ENCODE results near the gene ADAMTSL1. TPM values are rescaled to one million over a fixed set of nuclear protein-coding genes. Genes with fewer than 3 reads are reported as not detected.

The ADAMTSL1 gene
- total RNA-seq, 1 experiment from 2014 or later = not detected

DNA sequence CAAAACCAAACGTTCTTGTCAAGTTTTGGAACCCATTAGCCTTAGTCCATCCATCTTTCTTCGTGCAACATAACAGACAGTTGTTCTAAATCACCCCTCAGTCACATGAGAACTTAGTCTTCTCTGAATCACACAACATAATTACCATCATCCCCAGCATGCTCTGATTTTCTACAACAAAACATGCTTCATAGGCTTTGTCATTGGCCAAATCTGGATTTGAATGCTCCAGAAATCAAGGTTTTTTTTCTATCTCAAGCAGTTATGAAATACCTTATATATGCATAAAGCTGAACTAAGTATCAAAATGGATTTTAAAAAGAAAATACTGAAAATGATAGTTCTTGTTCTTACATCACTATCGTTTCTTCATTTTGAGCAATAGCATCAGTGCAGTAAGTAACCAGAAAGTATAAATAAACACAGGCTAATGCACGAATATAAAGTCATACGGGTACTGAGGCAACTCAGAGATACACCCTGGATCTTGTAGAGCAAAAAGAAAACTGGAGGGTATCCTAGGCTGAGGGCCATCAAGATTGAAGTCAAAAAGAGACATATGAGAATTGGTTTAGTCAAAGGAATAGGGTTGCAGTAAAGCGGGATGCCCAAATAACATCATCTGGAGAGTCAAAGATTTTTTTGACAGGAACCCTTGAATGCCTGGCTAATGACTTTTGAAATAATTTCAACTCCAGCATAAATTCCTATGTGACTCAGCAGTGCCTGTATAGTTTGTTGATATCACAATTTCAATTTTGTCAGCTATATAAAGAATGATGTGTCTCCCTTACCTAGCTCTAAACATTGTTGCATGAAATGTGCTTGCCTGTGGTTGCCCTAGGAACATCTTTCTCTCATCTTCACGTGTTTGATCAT, 164.7 kb downstream of the ADAMTSL1 start:
- H3K4me2 ChIP-seq (ENCODE audit: low read length) = no peak overlapping the region
- H3K4me1 ChIP-seq (ENCODE audit: control insufficient read depth in 1 of 2, insufficient read depth in 2 of 2, low read length in 2 of 2) = no peaks in the 10 kb centered on the region
- no peaks in the 10 kb centered on the region for H3K79me2 ChIP-seq (ENCODE audit: insufficient read depth, low read length)
- no peak for DNase-seq (ENCODE audit: low read depth, low spot score)
- ChIA-PET RAD21 (ENCODE audit: low non-redundant PET in 1 of 2, low total read pairs in 2 of 2, uncharacterized antibody in 2 of 2, unreplicated experiment in 2 of 2) (no interaction called here), POLR2A (no interaction called here), CTCF (no interaction called here)
- H3K9me3 ChIP-seq (ENCODE audit: control insufficient read depth in 1 of 2, insufficient read depth in 1 of 2, low read depth in 1 of 2, low read length in 2 of 2) = no peaks in the 10 kb centered on the region
- no peaks in the 10 kb centered on the region for H3K36me3 ChIP-seq (ENCODE audit: control insufficient read depth in 1 of 2, insufficient read depth in 2 of 2, low read length in 2 of 2)
- BruUV-seq (replicated peaks) = no TSS peak
- no peak overlapping the region for H3K27ac ChIP-seq (ENCODE audit: low read depth, low read length)
- intact Hi-C loops (cut with micrococcal nuclease) = no loop called here
- H4K20me1 ChIP-seq (ENCODE audit: insufficient read depth) = no peaks in the 10 kb centered on the region
- no peaks in the 10 kb centered on the region; the same call in 1 of the 2 replicates for H3K9me2 ChIP-seq (ENCODE audit: insufficient read depth)
- 0 out of 2 replicates have a peak, but pooled peaks cover 2% of the 10 kb centered on the region for H3K27me3 ChIP-seq (ENCODE audit: insufficient read depth, low read length)
- TF ChIP-seq YY1 (IDR thresholded peaks at IDR 0.05; ENCODE audit: extremely low read depth, insufficient replicate concordance, low read depth, low read length) = no peak
- TF ChIP-seq ELF1 (IDR thresholded peaks at IDR 0.05; ENCODE audit: borderline replicate concordance, low read depth) = no peak
- TF ChIP-seq SP1 (IDR thresholded peaks at IDR 0.05; ENCODE audit: low read depth) = no peak
- no peak overlapping the region for H3K4me3 ChIP-seq (replicated peaks in 1 of 2; ENCODE audit: low read depth in 1 of 2, low read length in 2 of 2)
- H2AFZ ChIP-seq (ENCODE audit: low read depth, low read length, poor library complexity, severe bottlenecking) = no peak overlapping the region
- H3K9ac ChIP-seq (ENCODE audit: low read length) = no peak overlapping the region
- no peak for ATAC-seq

DNA sequence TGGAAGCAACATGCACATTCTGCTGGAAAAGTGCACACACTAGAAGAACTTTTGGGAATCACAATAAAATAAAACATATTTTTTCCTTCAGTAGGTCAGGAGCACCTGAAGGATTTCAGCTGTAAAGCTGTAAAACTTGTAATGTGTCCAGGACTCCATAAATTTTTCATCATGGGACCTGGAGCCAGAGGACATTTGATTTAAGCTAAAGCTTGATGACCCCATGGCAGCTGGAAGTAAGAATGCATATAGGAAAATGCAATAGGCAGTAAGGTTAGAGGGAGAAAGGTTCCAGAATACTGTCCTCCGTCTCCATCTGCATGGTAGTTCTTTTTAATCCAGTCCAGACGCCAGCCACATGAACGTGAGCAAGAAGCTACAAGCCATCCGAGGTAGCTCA, 166.0 kb downstream of the ADAMTSL1 start:
- H3K79me2 ChIP-seq (ENCODE audit: insufficient read depth, low read length) = no peaks in the 10 kb centered on the region
- H3K27me3 ChIP-seq (ENCODE audit: insufficient read depth, low read length) = 0 out of 2 replicates have a peak, but pooled peaks cover 2% of the 10 kb centered on the region
- ChIA-PET RAD21 (ENCODE audit: low non-redundant PET in 1 of 2, low total read pairs in 2 of 2, uncharacterized antibody in 2 of 2, unreplicated experiment in 2 of 2) (no interaction called here), CTCF (no interaction called here), POLR2A (no interaction called here)
- no peaks in the 10 kb centered on the region for H3K4me1 ChIP-seq (ENCODE audit: control insufficient read depth in 1 of 2, insufficient read depth in 2 of 2, low read length in 2 of 2)
- H3K4me2 ChIP-seq (ENCODE audit: low read length) = no peak overlapping the region
- H3K4me3 ChIP-seq (replicated peaks in 1 of 2; ENCODE audit: low read depth in 1 of 2, low read length in 2 of 2) = no peak overlapping the region
- H3K9ac ChIP-seq (ENCODE audit: low read length) = no peak overlapping the region
- no peak for TF ChIP-seq REST (IDR thresholded peaks at IDR 0.05; ENCODE audit: low read depth)
- no peak overlapping the region for H2AFZ ChIP-seq (ENCODE audit: low read depth, low read length, poor library complexity, severe bottlenecking)
- no peaks in the 10 kb centered on the region for H3K36me3 ChIP-seq (ENCODE audit: control insufficient read depth in 1 of 2, insufficient read depth in 2 of 2, low read length in 2 of 2)
- no peak for DNase-seq (ENCODE audit: low read depth, low spot score)
- no peak for ATAC-seq
- intact Hi-C loops (cut with micrococcal nuclease) = no loop called here
- no peak overlapping the region for H3K27ac ChIP-seq (ENCODE audit: low read depth, low read length)
- H3K9me2 ChIP-seq (ENCODE audit: insufficient read depth) = no peaks in the 10 kb centered on the region; the same call in 1 of the 2 replicates
- no TSS peak for BruUV-seq (replicated peaks)
- no peaks in the 10 kb centered on the region for H3K9me3 ChIP-seq (ENCODE audit: control insufficient read depth in 1 of 2, insufficient read depth in 1 of 2, low read depth in 1 of 2, low read length in 2 of 2)
- no peaks in the 10 kb centered on the region for H4K20me1 ChIP-seq (ENCODE audit: insufficient read depth)
